Measurements from ENCODE around the gene MARCO.

The MARCO gene

DNA sequence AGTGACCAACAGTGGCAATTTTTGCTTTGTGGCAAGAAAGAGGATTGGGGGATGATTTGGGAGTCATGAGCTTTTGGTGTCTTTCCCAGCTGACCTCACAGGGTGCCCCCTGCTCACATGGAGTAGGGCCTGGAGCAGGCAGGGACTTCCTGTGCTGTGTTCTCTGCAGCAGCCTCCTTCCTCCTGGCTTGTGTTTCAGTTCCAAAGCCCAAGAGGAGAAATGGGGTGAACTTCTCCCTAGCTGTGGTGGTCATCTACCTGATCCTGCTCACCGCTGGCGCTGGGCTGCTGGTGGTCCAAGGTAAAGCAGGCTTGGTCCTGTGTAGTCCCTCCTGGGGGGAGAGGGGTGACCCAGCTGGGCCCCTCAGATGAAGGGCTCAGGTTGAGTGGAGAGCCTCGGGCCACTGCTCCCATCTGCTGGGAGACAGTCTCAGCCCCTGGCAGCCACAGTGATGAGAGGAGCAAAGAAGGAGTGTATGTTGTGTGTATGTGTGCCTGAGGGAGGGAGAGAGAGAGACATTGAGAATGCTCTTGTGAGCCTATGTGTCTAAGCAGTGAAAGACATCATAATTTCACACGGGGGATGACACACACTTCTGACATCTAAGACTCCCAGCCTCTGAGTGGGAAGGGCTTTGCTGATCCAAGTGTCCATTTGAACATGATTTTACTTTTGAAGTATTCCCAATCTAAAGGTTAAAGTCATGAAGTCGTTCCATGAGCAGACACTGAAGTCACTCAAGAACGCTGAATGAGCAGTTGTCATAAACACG, 27.2 kb downstream of the MARCO start:
- Histone ChIP-seq H3K4me1 (ENCODE audit: low read depth, poor library complexity, severe bottlenecking) (no peaks in the 10 kb centered on the region), H3K9ac (no peak overlapping the region), H3K27ac (no peak overlapping the region), H4K20me1 (ENCODE audit: insufficient read depth) (no peaks in the 10 kb centered on the region), H3K27me3 (ENCODE audit: insufficient read depth, low read depth) (no peaks in the 10 kb centered on the region), H3K4me3 (IDR thresholded peaks at IDR 0.05; ENCODE audit: insufficient read depth, low read depth, low read length) (no peak overlapping the region), H3K79me2 (ENCODE audit: insufficient read depth, low read depth) (no peaks in the 10 kb centered on the region), H3K4me2 (no peak overlapping the region), H3K36me3 (ENCODE audit: insufficient read depth) (no peaks in the 10 kb centered on the region), H2AFZ (ENCODE audit: low read depth) (no peak overlapping the region)
- TF ChIP-seq CTCF (conservative IDR thresholded peaks at IDR 0.05; ENCODE audit: low read depth, low read length), result no peak

GRCh38 chr2:118969734-118970395, 27.9 kb downstream of the MARCO start:
- no peaks in the 10 kb centered on the region for H4K20me1 ChIP-seq (ENCODE audit: insufficient read depth)
- H3K36me3 ChIP-seq (ENCODE audit: insufficient read depth), result no peaks in the 10 kb centered on the region
- no peak overlapping the region for H3K4me2 ChIP-seq
- no peak overlapping the region for H3K4me3 ChIP-seq (IDR thresholded peaks at IDR 0.05; ENCODE audit: insufficient read depth, low read depth, low read length)
- H3K79me2 ChIP-seq (ENCODE audit: insufficient read depth, low read depth), result no peaks in the 10 kb centered on the region
- no peak for TF ChIP-seq CTCF (conservative IDR thresholded peaks at IDR 0.05; ENCODE audit: low read depth, low read length)
- no peak overlapping the region for H2AFZ ChIP-seq (ENCODE audit: low read depth)
- no peaks in the 10 kb centered on the region for H3K27me3 ChIP-seq (ENCODE audit: insufficient read depth, low read depth)
- H3K4me1 ChIP-seq (ENCODE audit: low read depth, poor library complexity, severe bottlenecking), result no peaks in the 10 kb centered on the region
- no peak overlapping the region for H3K9ac ChIP-seq
- no peak overlapping the region for H3K27ac ChIP-seq

GRCh38 chr2:118970396-118971135, 28.6 kb downstream of the MARCO start:
- Histone ChIP-seq H3K4me1 (ENCODE audit: low read depth, poor library complexity, severe bottlenecking) (no peaks in the 10 kb centered on the region), H3K27ac (no peak overlapping the region), H3K79me2 (ENCODE audit: insufficient read depth, low read depth) (no peaks in the 10 kb centered on the region), H3K4me2 (no peak overlapping the region), H2AFZ (ENCODE audit: low read depth) (no peak overlapping the region), H4K20me1 (ENCODE audit: insufficient read depth) (no peaks in the 10 kb centered on the region), H3K27me3 (ENCODE audit: insufficient read depth, low read depth) (no peaks in the 10 kb centered on the region), H3K4me3 (IDR thresholded peaks at IDR 0.05; ENCODE audit: insufficient read depth, low read depth, low read length) (no peak overlapping the region), H3K9ac (no peak overlapping the region), H3K36me3 (ENCODE audit: insufficient read depth) (no peaks in the 10 kb centered on the region)
- no peak for TF ChIP-seq CTCF (conservative IDR thresholded peaks at IDR 0.05; ENCODE audit: low read depth, low read length)

- Histone ChIP-seq H3K79me2 (ENCODE audit: insufficient read depth, low read depth) (no peaks in the 10 kb centered on the region), H3K27me3 (ENCODE audit: insufficient read depth, low read depth) (no peaks in the 10 kb centered on the region), H3K9ac (no peak overlapping the region), H2AFZ (ENCODE audit: low read depth) (no peak overlapping the region), H3K27ac (no peak overlapping the region), H3K4me3 (IDR thresholded peaks at IDR 0.05; ENCODE audit: insufficient read depth, low read depth, low read length) (no peak overlapping the region), H4K20me1 (ENCODE audit: insufficient read depth) (no peaks in the 10 kb centered on the region), H3K36me3 (ENCODE audit: insufficient read depth) (no peaks in the 10 kb centered on the region), H3K4me1 (ENCODE audit: low read depth, poor library complexity, severe bottlenecking) (no peaks in the 10 kb centered on the region), H3K4me2 (no peak overlapping the region)
- TF ChIP-seq CTCF (conservative IDR thresholded peaks at IDR 0.05; ENCODE audit: low read depth, low read length), result no peak
Measured at GRCh38 chr2:118971245-118972122, 29.5 kb downstream of the MARCO start.

All from KMS-11 (cell line).